HG02852 (cell line): ENCODE measurements around the gene GDPD3.

Experiments used
- ATAC-seq: cut with Tn5 transposase; IDR thresholded peaks from one replicate; pipeline ENCODE4 v1.9.1; 2021; ENCODE audit warnings: mild to moderate bottlenecking, moderate library complexity; ENCODE audit not compliant: unreplicated experiment

GDPD3 gene

DNA sequence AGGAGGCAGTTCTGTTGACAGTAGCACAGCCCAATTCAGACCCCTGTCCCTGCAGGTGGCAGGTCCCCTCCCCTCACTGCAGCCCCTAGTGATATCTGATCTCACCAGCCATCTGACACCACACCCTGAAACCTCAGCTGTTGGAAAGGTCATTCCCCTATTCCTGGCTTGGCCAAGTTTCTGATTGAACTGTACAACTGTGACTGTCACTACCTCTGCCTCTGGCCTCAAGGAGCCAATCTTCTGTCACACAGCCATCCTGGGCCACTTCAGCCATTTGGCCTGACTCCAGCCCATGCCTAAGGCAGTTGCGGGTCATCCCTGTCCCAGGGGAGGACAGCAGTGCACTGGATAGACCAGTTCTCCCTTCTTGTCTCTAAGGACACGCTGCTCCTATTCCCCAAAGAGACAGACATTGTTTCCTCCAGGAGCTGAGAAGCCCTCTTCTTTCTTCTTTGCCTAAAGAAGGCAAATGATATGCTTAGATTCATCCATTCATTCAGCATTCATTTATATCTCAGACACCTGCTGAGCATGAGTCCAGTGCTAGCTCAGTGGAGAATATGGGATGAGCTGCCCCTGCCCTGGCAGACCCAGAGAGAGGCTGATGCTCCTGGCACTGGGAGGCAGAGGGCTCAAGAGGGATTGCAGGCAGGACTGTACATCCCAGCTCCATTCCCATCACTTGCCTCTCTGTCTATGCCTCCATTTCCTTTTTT lies 52.3 kb downstream of the GDPD3 start:
- ATAC-seq: no peak

DNA sequence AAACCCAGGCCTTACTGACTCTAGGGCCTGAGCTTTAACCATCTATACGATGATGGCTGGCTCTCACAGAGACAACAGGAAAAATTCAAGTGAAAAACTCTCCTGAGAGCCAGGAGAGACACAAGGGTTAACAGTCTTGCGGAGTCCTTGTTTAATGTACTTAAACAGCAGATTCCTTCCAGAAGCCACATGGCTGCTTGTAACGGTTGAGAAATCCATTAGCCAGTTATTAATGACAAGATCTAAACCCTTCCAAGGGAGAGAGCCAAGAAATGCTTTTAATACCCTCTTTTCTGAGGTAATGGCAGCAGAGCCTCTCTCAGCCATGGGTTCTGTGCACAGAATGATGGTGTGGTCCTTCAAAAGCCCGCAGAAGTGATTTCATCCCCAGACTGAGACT lies 53.0 kb downstream of the GDPD3 start:
- no peak for ATAC-seq

DNA sequence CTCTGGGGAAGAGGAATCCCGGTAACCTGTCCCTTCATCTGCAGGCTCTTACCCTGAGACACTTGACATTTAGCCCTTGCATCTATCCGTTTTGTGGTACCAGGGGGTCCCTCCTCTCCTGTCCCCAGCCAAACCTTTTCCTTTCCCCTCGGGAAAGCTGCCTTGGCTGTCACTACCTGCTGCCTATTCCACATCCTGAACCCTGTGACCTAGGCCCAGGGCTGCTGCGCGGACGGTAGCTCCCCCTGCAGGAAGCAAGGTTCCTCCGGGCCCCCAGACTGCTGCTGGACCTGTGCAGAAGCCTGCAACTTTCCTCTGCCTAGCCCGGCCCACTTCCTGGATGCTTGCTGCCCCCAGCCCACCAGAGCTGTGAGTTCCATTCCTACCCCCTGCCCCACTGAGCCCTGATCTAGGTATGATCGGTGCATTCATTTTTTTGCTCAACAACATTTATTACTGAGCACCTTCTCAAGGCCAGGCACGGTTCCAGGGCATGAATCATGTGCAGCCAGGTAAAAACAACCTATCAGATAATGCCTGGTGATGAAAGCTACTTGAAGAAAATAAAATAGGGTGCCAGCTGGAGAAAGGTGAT lies 58.3 kb downstream of the GDPD3 start:
- no peak for ATAC-seq
